Keratinocyte (primary cell): Measurements from ENCODE around the gene PHIP. TPM values are rescaled to one million over a fixed set of nuclear protein-coding genes. Genes with fewer than 3 reads are reported as not detected.

Experiments used
- DNase-seq: peaks from one replicate; pipeline ENCODE4 v3.0.0-alpha.2; 2011; ENCODE audit warnings: low read depth, missing footprints, low spot score
- FAIRE-seq: peaks from 2 replicates; lab custom pipeline; 2011; peaks lifted over from hg19 to GRCh38; lab: Jason Lieb, UNC
- H2AFZ ChIP-seq: 2 replicates; pipeline ENCODE4 v1.6.0; 2012; ENCODE audit warnings: low read length, control low read depth, inconsistent platforms; ENCODE audit not compliant: control insufficient read depth
- H3K27ac ChIP-seq: 2 replicates; pipeline ENCODE4 v1.5.1; 2011; ENCODE audit warnings: low read length; ENCODE audit not compliant: control insufficient read depth, insufficient read depth
- H3K27me3 ChIP-seq: 3 replicates; pipeline ENCODE4 v1.6.0; 2011; ENCODE audit warnings: low read length; ENCODE audit not compliant: control insufficient read depth, insufficient read depth; ENCODE audit errors: extremely low read depth
- H3K36me3 ChIP-seq, 2 experiments: 2 replicates in 1 of 2; 3 replicates in 1 of 2; pipeline ENCODE4 v1.5.1; 2011; ENCODE audit warnings: low read length in 2 of 2, mild to moderate bottlenecking in 1 of 2; ENCODE audit not compliant: control insufficient read depth in 2 of 2, insufficient read depth in 2 of 2; ENCODE audit errors: extremely low read depth in 1 of 2
- H3K4me1 ChIP-seq: 3 replicates; pipeline ENCODE4 v1.5.1; 2011; ENCODE audit warnings: low read length; ENCODE audit not compliant: control insufficient read depth, insufficient read depth; ENCODE audit errors: extremely low read depth
- H3K4me2 ChIP-seq: 3 replicates; pipeline ENCODE4 v1.6.0; 2011; ENCODE audit warnings: low read depth, low read length; ENCODE audit not compliant: control insufficient read depth, insufficient read depth; ENCODE audit errors: extremely low read depth
- H3K4me3 ChIP-seq, 3 experiments: fragments of 200-600 bp in 1 of 3; sonication (generic) in 1 of 3; 2 replicates in 2 of 3; 3 replicates in 1 of 3; pipeline ENCODE4 v1.5.1; 2011 to 2016; ENCODE audit warnings: low read length in 3 of 3, mild to moderate bottlenecking in 3 of 3, control low read depth in 2 of 3, inconsistent platforms in 1 of 3, low read depth in 1 of 3, mixed read lengths in 1 of 3, mixed run types in 1 of 3, moderate library complexity in 1 of 3; ENCODE audit not compliant: control insufficient read depth in 2 of 3, insufficient read depth in 2 of 3; ENCODE audit errors: extremely low read depth in 1 of 3
- H3K79me2 ChIP-seq: 2 replicates; pipeline ENCODE4 v1.6.0; 2012; ENCODE audit warnings: low read length; ENCODE audit not compliant: control insufficient read depth, insufficient read depth
- H3K9ac ChIP-seq: 3 replicates; pipeline ENCODE4 v1.6.0; 2011; ENCODE audit warnings: low read length; ENCODE audit not compliant: control insufficient read depth, insufficient read depth; ENCODE audit errors: extremely low read depth
- H3K9me1 ChIP-seq: 3 replicates; pipeline ENCODE4 v1.6.0; 2011; ENCODE audit warnings: low read length; ENCODE audit not compliant: control insufficient read depth, insufficient read depth; ENCODE audit errors: extremely low read depth
- H3K9me3 ChIP-seq: 2 replicates; pipeline ENCODE4 v1.5.1; 2012; ENCODE audit warnings: low read depth, low read length; ENCODE audit not compliant: control insufficient read depth
- H4K20me1 ChIP-seq: 3 replicates; pipeline ENCODE4 v1.6.0; 2011; ENCODE audit warnings: low read length; ENCODE audit not compliant: control insufficient read depth, insufficient read depth; ENCODE audit errors: extremely low read depth
- EZH2 ChIP-seq: IDR thresholded peaks from one replicate; pipeline ENCODE4 v1.6.1; 2012; ENCODE audit warnings: inconsistent platforms, mild to moderate bottlenecking, low read length, moderate library complexity
- dilution Hi-C: fragments of 300-500 bp; cut with MboI; formaldehyde crosslinking; loops from one replicate; pipeline ENCODE4 v1.7.0; 2020; ENCODE audit warnings: low sequenced_read_pairs; ENCODE audit not compliant: extremely low pct_ligation_motif_present
- polyA plus RNA-seq, 5 experiments: library from polyadenylated mRNA; depleted of rRNA in 3 of 5; stranded (reverse) in 3 of 5; stranded (forward) in 1 of 5; unstranded in 1 of 5; fragments of >200 nt; gene quantifications; 1 replicate in 1 of 5; 2 replicates in 3 of 5; 3 replicates in 1 of 5; pipeline versions ENCODE4 v1.2.1 to v1.2.3, GENCODE V29; 2011 to 2012; ENCODE audit warnings: missing spikeins in 2 of 5, low read depth in 1 of 5, low replicate concordance in 1 of 5
- TF ChIP-seq, protein P1 (sequence below), 3 experiments: IDR thresholded peaks in 1 of 3; conservative IDR thresholded peaks in 1 of 3; optimal IDR thresholded peaks in 1 of 3; 2 replicates in 2 of 3; 3 replicates in 1 of 3; pipeline versions ENCODE3 to v1.5.1; 2011; ENCODE audit warnings: low read length in 3 of 3, mild to moderate bottlenecking in 3 of 3, moderate library complexity in 2 of 3, control low read depth in 1 of 3, inconsistent platforms in 1 of 3; ENCODE audit not compliant: insufficient read depth in 2 of 3; ENCODE audit errors: extremely low read depth in 1 of 3

Gene PHIP
- polyA plus RNA-seq, 1 donor (not counting 4 experiments of a cell fraction or from before 2014, with no cell fraction given), result 7.9 TPM

DNA sequence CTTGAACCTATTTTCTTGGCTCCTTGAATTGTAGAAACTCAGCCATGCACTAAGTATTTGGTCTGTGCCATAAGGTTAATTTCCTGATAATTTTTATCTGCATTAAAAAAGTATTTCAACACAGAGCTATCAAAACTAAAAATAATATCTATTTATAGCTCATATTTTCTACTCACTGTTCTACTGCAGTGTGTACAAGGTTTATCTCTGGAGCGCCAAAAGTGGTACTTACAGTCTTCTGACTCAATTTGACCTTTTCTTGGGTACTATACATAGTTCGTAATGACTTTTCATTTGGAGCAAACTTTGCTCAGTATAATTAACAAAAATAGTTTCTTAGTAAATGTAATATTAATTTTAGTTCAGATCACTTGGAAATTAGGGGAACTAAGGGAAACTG is 141.5 kb downstream of the PHIP start:
- Histone ChIP-seq H3K4me1 (no peaks in the 10 kb centered on the region), H3K27ac (no peak overlapping the region), H3K27me3 (no peaks in the 10 kb centered on the region), H3K4me2 (no peak overlapping the region), H3K36me3 (peaks cover 0 to 2% of the 10 kb centered on the region in 2 experiments), H4K20me1 (no peaks in the 10 kb centered on the region), H3K4me3 (no peak overlapping the region), H2AFZ (no peak overlapping the region), H3K9me1 (no peaks in the 10 kb centered on the region), H3K9ac (no peak overlapping the region), H3K9me3 (no peaks in the 10 kb centered on the region), H3K79me2 (no peaks in the 10 kb centered on the region)
- FAIRE-seq (no peak), DNase-seq (no peak)
- dilution Hi-C loops, result no loop called here
- TF ChIP-seq, protein P1, sequence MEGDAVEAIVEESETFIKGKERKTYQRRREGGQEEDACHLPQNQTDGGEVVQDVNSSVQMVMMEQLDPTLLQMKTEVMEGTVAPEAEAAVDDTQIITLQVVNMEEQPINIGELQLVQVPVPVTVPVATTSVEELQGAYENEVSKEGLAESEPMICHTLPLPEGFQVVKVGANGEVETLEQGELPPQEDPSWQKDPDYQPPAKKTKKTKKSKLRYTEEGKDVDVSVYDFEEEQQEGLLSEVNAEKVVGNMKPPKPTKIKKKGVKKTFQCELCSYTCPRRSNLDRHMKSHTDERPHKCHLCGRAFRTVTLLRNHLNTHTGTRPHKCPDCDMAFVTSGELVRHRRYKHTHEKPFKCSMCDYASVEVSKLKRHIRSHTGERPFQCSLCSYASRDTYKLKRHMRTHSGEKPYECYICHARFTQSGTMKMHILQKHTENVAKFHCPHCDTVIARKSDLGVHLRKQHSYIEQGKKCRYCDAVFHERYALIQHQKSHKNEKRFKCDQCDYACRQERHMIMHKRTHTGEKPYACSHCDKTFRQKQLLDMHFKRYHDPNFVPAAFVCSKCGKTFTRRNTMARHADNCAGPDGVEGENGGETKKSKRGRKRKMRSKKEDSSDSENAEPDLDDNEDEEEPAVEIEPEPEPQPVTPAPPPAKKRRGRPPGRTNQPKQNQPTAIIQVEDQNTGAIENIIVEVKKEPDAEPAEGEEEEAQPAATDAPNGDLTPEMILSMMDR (optimal IDR thresholded peaks at IDR 0.05 in 1 of 3, IDR thresholded peaks at IDR 0.05 in 1 of 3, conservative IDR thresholded peaks at IDR 0.05 in 1 of 3; ENCODE audit: extremely low read depth in 1 of 3, insufficient read depth in 2 of 3, low read length in 3 of 3), result no peak
- TF ChIP-seq EZH2, result no peak

DNA sequence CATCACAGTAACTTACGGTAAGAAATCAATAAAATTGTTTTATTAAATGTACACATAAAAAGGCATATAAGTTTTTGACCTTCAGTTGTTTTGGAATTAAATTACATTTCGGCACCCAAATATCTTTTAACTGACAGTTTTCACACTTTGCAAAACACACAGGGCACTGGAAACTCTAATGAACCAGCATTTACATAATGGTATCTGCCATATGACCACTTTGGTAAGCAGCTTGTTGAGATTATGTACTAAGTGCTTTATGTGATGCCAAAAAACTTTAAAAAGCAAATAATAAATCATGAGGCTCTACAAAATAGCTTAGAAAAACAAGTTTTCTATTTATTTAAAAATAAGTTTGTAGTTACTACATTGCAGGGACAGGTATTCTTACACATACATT is 142.5 kb downstream of the PHIP start:
- Histone ChIP-seq H3K4me1 (no peaks in the 10 kb centered on the region), H2AFZ (no peak overlapping the region), H3K4me3 (no peak overlapping the region), H3K36me3 (no peaks in the 10 kb centered on the region), H4K20me1 (no peaks in the 10 kb centered on the region), H3K9ac (no peak overlapping the region), H3K27me3 (no peaks in the 10 kb centered on the region), H3K27ac (no peak overlapping the region), H3K9me3 (no peaks in the 10 kb centered on the region), H3K79me2 (no peaks in the 10 kb centered on the region), H3K4me2 (no peak overlapping the region), H3K9me1 (no peaks in the 10 kb centered on the region)
- DNase-seq, result no peak
- no peak for FAIRE-seq
- dilution Hi-C loops, result no loop called here
- TF ChIP-seq EZH2, result no peak
- TF ChIP-seq, protein P1 (optimal IDR thresholded peaks at IDR 0.05 in 1 of 3, IDR thresholded peaks at IDR 0.05 in 1 of 3, conservative IDR thresholded peaks at IDR 0.05 in 1 of 3; ENCODE audit: extremely low read depth in 1 of 3, insufficient read depth in 2 of 3, low read length in 3 of 3), result no peak
